ENCODE measurements around the gene URB1.
"Not testable (repeated sequence)": the region's sequence is repeated elsewhere in the genome, so short reads cannot be mapped to it uniquely, and the experiment has no call there.

The URB1 gene

DNA sequence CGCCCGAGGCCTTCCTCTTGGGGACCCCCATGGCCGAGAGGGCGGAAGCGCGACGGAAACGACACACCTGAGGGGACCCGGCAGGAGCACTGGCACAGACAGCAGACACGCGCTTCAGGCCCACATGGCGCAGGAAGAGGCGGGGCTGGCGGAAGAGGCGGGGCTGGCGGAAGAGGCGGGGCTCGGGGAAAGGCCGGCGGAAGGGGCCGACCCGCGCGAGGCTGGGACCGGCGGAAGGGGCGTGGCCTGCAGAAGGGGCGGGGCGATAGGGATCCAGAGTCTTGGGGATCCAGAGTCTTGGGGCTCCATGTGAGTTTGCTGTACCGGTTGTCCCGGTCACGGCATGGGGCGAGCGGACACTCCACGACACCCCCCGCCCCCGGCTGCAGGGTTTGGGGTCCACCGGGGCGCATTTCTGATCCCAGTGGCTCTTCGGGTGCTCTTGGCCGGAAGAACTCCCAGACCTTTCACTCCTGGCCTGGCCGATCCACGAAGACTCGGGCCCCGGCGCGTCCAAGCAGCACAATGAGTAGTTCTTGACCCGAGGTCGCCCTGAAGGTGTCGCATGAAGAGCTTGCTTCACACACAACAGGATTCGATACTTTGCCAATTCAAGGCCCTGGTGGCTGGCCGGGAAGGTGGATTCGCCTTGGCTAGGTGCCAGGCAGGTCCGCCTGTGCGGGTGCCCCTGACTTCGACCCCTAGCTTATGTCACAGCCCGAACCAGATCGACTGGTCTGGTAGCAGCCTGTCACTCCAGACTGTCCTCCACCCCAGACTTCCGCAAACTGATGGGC is at the start of gene URB1:
TSS of gene URB1 (minus strand) at position 133 of the 797 bp plus-strand sequence. CDS start at position 31, 102 bp downstream.
- peak; percentile 96 for DNase-seq (ENCODE audit: low spot score)
- no peak for TF ChIP-seq CTCF (IDR thresholded peaks at IDR 0.05; ENCODE audit: extremely low read depth, missing control alignments)

GRCh38 chr21:32437729-32438128 is 44.9 kb upstream of the URB1 start:
- no peak for TF ChIP-seq CTCF (IDR thresholded peaks at IDR 0.05; ENCODE audit: extremely low read depth, missing control alignments)

DNA sequence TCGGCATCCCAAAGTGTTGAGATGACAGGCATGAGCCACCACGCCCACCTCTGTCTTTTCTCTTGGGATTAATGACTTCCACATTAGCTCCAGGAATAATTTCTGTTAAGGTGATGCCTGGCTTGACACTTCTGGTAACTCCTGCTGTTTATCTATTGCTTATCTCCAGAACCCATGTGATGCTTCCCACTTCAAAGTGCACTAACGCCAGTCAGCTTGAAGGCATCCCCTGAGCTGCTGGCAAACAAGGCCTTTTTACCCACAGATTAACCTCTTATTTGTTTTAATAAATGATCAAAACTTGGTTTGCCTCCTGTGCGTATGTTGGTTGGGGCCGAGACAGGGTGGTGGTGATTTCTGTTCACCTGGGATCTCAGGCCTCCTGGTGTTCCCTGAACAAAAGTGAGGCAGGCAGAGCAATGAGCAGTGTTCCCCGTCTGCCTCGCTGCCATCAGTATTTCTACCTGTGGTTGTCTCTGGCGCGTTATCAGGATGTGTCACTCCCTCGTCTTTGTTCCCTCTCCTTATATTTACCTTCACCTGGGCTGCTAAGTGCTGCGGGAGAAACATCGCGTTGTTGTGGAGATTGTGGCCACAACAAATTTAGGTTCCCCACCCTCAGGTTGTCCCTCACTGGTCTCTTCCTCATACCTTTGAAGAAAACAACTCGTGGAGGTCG is 40.3 kb upstream of the URB1 start:
- not testable (repeated sequence) for DNase-seq (ENCODE audit: low spot score)

More at GRCh38 chr21:32437729-32438128, 44.9 kb upstream of the URB1 start:
- no peak for DNase-seq (ENCODE audit: low spot score)

- TF ChIP-seq CTCF (IDR thresholded peaks at IDR 0.05; ENCODE audit: extremely low read depth, missing control alignments): no peak
- DNase-seq (ENCODE audit: low spot score): no peak
Observed at GRCh38 chr21:32427958-32428623, 35.3 kb upstream of the URB1 start.

GRCh38 chr21:32426592-32427051 is 33.8 kb upstream of the URB1 start:
- no peak for TF ChIP-seq CTCF (IDR thresholded peaks at IDR 0.05; ENCODE audit: extremely low read depth, missing control alignments)
- no peak for DNase-seq (ENCODE audit: low spot score)

DNA sequence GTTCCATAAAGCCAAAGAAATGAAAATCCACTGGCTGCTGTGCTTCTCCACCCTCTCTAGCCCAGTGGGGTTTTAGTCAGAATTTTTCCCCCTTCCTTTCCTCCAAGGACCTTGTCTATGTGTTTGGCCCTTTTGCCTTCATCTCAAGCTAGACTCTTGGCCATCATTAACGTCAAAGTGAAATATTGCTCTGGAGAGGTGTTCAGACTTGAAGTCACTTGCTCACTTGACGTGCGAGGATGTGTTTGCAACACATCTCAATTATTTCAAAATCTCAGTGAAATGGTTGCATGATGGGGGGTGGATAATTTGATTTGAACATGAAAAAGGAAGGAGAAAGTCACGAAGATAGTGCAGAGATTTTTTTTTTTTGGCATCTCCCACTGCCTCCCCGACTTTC is 33.3 kb upstream of the URB1 start:
- no peak for TF ChIP-seq CTCF (IDR thresholded peaks at IDR 0.05; ENCODE audit: extremely low read depth, missing control alignments)
- DNase-seq (ENCODE audit: low spot score): no peak

DNA sequence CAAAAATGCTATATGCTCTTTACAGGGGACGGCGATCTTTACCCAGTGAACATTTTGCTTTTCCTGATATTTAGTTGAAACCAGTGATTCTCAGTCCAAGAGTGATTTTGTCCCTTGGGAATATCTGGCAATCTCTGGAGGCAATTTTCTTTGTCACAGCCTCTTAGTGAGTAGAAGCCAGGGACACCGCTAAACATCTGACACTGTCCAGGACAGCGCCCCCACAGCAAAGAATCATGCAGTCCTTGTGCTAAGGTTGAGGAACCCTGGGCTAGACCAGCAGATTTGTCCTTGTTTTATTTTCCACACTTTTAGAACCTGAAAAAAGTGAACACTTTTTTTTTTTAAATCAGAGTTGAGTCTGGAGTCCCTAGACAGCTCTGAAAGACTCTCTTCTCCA is 32.8 kb upstream of the URB1 start:
- TF ChIP-seq CTCF (IDR thresholded peaks at IDR 0.05; ENCODE audit: extremely low read depth, missing control alignments): no peak
- DNase-seq (ENCODE audit: low spot score): no peak
